Measurements from ENCODE around the gene SFMBT1. TPM values are rescaled to one million over a fixed set of nuclear protein-coding genes. Genes with fewer than 3 reads are reported as not detected.

SFMBT1 gene
- total and polyA plus RNA-seq, 9 of the 15 experiments (the other 6 are each of a cell fraction or from before 2014, with no cell fraction given) = 0.76 to 6.6 (median 3.6) TPM

GRCh38 chr3:53079791-53080555 lies 34.1 kb upstream of the SFMBT1 start:
- H3K4me3 ChIP-seq = no peak overlapping the region
- no peaks in the 10 kb centered on the region for H3K36me3 ChIP-seq (ENCODE audit: control insufficient read depth, insufficient read depth, low read length)
- WGBS (ENCODE audit: insufficient coverage, low coverage, missing lambda C conversion rate) = 37% methylated on average over 10 of the region's 12 CpGs
- H3K27me3 ChIP-seq (ENCODE audit: control insufficient read depth in 2 of 2, insufficient read depth in 2 of 2, low read length in 2 of 2) = no peaks in the 10 kb centered on the region
- H4K20me1 ChIP-seq (replicated peaks; ENCODE audit: control insufficient read depth, insufficient read depth, low read length) = no peaks in the 10 kb centered on the region
- TF ChIP-seq PRMT5 (CRISPR knock-in tag; IDR thresholded peaks at IDR 0.05) (no peak), CTBP1 (IDR thresholded peaks at IDR 0.05; ENCODE audit: borderline replicate concordance) (no peak)
- DNase-seq (ENCODE audit: extremely low read depth in 1 of 4, low spot score in 3 of 4) = no peak
- no peak overlapping the region for H3K27ac ChIP-seq (ENCODE audit: extremely low read depth, low read depth, low read length)
- no peaks in the 10 kb centered on the region for H3K9me3 ChIP-seq (replicated peaks; ENCODE audit: control insufficient read depth, insufficient read depth, low read depth, low read length)
- ChIA-PET POLR2A (no interaction called here), CTCF (ENCODE audit: low intra/inter-chr PET ratio) (no interaction called here)
- H3K79me2 ChIP-seq (ENCODE audit: control insufficient read depth, insufficient read depth, low read length) = no peaks in the 10 kb centered on the region
- no peak for ATAC-seq
- no peak overlapping the region for H2AFZ ChIP-seq (ENCODE audit: low read depth, low read length)
- no peaks in the 10 kb centered on the region for H3K9me1 ChIP-seq (ENCODE audit: control insufficient read depth, insufficient read depth, low read length)
- no peak overlapping the region for H3K4me2 ChIP-seq (ENCODE audit: insufficient read depth, low read length)
- in situ Hi-C loops (cut with MboI) (loop anchor here (10.0 kb wide), 1 partner anchor 235 kb away; no protein-coding TSS in a partner anchor), intact Hi-C loops (cut with micrococcal nuclease) (loop anchor here (10.0 kb wide), 1 partner anchor 335 kb away; no protein-coding TSS in a partner anchor)
- no peak overlapping the region for H3K9ac ChIP-seq (ENCODE audit: insufficient read depth in 1 of 2, low read depth in 2 of 2, low read length in 2 of 2)
- BruUV-seq (replicated peaks) = no TSS peak
- peaks cover 10 to 15% of the 10 kb centered on the region in 2 experiments; a peak in 4 of 5 replicates for H3K4me1 ChIP-seq (replicated peaks in 1 of 2; ENCODE audit: control insufficient read depth in 2 of 2, insufficient read depth in 2 of 2, low read length in 2 of 2)
- no peak for FAIRE-seq

DNA sequence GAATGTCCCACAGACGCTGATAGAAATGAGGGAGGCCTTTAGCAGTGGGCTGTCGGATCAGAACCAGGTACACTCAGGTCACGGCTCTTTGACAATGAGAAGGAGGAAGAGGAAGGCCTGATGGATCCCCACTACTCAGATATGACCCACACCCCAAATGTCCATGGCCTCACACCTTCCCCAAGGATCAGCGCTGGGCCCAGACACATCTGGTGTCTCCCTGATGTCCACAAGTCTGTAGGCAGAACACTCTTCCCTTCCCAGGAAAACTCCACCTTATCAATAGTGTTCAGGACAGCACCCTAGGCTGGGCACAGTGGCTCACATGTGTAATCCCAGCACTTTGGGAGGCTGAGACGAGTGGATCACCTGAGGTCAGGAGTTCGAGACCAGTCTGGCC lies 33.3 kb upstream of the SFMBT1 start:
- Histone ChIP-seq H2AFZ (ENCODE audit: low read depth, low read length) (no peak overlapping the region), H4K20me1 (replicated peaks; ENCODE audit: control insufficient read depth, insufficient read depth, low read length) (no peaks in the 10 kb centered on the region), H3K9ac (ENCODE audit: insufficient read depth in 1 of 2, low read depth in 2 of 2, low read length in 2 of 2) (no peak overlapping the region), H3K4me2 (ENCODE audit: insufficient read depth, low read length) (no peak overlapping the region), H3K79me2 (ENCODE audit: control insufficient read depth, insufficient read depth, low read length) (no peaks in the 10 kb centered on the region), H3K9me3 (replicated peaks; ENCODE audit: control insufficient read depth, insufficient read depth, low read depth, low read length) (no peaks in the 10 kb centered on the region), H3K27ac (ENCODE audit: extremely low read depth, low read depth, low read length) (no peak overlapping the region), H3K27me3 (ENCODE audit: control insufficient read depth in 2 of 2, insufficient read depth in 2 of 2, low read length in 2 of 2) (no peaks in the 10 kb centered on the region), H3K9me1 (ENCODE audit: control insufficient read depth, insufficient read depth, low read length) (no peaks in the 10 kb centered on the region), H3K36me3 (ENCODE audit: control insufficient read depth, insufficient read depth, low read length) (no peaks in the 10 kb centered on the region), H3K4me1 (replicated peaks in 1 of 2; ENCODE audit: control insufficient read depth in 2 of 2, insufficient read depth in 2 of 2, low read length in 2 of 2) (peaks cover 5 to 8% of the 10 kb centered on the region in 2 experiments; a peak in 4 of 5 replicates), H3K4me3 (no peak overlapping the region)
- BruUV-seq (replicated peaks) = no TSS peak
- ChIA-PET POLR2A (interaction anchor here (1.6 kb wide), 1 partner anchor 10 kb away, joined by 4 read pairs; no protein-coding TSS in a partner anchor), CTCF (ENCODE audit: low intra/inter-chr PET ratio) (no interaction called here)
- DNase-seq (ENCODE audit: extremely low read depth in 1 of 4, low spot score in 3 of 4) (no peak), FAIRE-seq (no peak), ATAC-seq (no peak)
- WGBS (ENCODE audit: insufficient coverage, low coverage, missing lambda C conversion rate) = 40% methylated on average over 5 of the region's 6 CpGs
- intact Hi-C loops (cut with micrococcal nuclease) = loop anchor here (10.0 kb wide), 1 partner anchor 334 kb away; no protein-coding TSS in a partner anchor
- in situ Hi-C loops (cut with MboI) = loop anchor here (10.0 kb wide), 1 partner anchor 234 kb away; no protein-coding TSS in a partner anchor
- no peak for TF ChIP-seq GTF2A2 (tag; IDR thresholded peaks at IDR 0.05)
- TF ChIP-seq RFX5 (IDR thresholded peaks at IDR 0.05; ENCODE audit: low read depth, low read length) = no peak
- no peak for TF ChIP-seq BMI1 (IDR thresholded peaks at IDR 0.05; ENCODE audit: low read length)
- no peak for TF ChIP-seq FOXO4 (CRISPR knock-in tag; IDR thresholded peaks at IDR 0.05)
- no peak for TF ChIP-seq XRCC4 (IDR thresholded peaks at IDR 0.05; ENCODE audit: extremely low read depth, insufficient read depth, insufficient read length)
- TF ChIP-seq RBM34 (IDR thresholded peaks at IDR 0.05; ENCODE audit: borderline replicate concordance, insufficient read depth, low read length) = no peak
- no peak for TF ChIP-seq ZNF384 (IDR thresholded peaks at IDR 0.05; ENCODE audit: low read depth, low read length)
- TF ChIP-seq ZC3H8 (IDR thresholded peaks at IDR 0.05) = no peak
- TF ChIP-seq KDM5B (IDR thresholded peaks at IDR 0.05; ENCODE audit: insufficient replicate concordance, low read depth, low read length) = no peak
- TF ChIP-seq, protein P1, sequence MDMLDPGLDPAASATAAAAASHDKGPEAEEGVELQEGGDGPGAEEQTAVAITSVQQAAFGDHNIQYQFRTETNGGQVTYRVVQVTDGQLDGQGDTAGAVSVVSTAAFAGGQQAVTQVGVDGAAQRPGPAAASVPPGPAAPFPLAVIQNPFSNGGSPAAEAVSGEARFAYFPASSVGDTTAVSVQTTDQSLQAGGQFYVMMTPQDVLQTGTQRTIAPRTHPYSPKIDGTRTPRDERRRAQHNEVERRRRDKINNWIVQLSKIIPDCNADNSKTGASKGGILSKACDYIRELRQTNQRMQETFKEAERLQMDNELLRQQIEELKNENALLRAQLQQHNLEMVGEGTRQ (CRISPR knock-in tag; IDR thresholded peaks at IDR 0.05) = no peak
- no peak for TF ChIP-seq SMARCC2 (IDR thresholded peaks at IDR 0.05; ENCODE audit: low read depth)
- no peak for TF ChIP-seq HLTF (IDR thresholded peaks at IDR 0.05)
- no peak for TF ChIP-seq ETV5 (CRISPR knock-in tag; IDR thresholded peaks at IDR 0.05; ENCODE audit: low read depth)

All from K562 (cell line).